Activated T-cell treated with anti-CD3 and anti-CD28 coated beads for 24 hours (primary cell): Measurements from ENCODE around the gene FBXL17.
"Not testable (repeated sequence)": the region's sequence is repeated elsewhere in the genome, so short reads cannot be mapped to it uniquely, and the experiment has no call there.

Experiments used
- DNase-seq: peaks from one replicate; pipeline ENCODE4 v3.0.0-alpha.2; 2020; ENCODE audit warnings: low read depth

FBXL17 gene

GRCh38 chr5:108381954-108382783 is at the start of gene FBXL17:
Gene FBXL17 (minus strand): TSS chr5:108382098.
- peak; percentile 85 for DNase-seq

DNA sequence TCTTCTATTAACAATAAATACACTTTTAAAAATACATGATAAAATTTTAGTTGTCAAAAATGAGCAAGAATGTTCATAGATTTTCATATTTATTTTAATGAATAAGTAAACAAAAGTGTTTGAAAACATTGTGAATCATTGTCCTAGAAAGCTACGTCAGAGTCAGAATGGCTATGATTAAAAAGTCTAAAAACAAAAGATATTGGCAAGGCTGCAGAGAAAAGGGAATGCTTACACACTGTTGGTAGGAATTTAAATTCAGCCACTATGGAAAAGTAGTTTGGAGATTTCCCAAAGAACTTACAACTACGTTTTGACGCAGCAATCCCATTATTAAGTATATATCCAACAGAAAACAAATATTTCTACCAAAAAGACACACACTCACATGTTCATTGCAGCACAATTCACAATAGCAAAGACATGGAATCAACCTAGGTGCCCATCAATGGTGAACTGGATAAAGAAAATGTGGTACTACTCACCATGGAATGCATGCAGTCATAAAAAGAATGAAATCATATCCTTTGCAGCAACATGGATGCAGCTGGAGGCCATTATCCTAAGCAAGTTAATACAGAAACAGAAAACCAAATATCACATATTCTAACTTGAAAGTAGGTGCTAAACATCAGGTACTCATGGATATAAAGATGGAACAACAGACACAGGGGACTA is 49.2 kb upstream of the FBXL17 start:
- DNase-seq, result no peak

GRCh38 chr5:108421713-108422112 is 39.8 kb upstream of the FBXL17 start:
- no peak for DNase-seq

DNA sequence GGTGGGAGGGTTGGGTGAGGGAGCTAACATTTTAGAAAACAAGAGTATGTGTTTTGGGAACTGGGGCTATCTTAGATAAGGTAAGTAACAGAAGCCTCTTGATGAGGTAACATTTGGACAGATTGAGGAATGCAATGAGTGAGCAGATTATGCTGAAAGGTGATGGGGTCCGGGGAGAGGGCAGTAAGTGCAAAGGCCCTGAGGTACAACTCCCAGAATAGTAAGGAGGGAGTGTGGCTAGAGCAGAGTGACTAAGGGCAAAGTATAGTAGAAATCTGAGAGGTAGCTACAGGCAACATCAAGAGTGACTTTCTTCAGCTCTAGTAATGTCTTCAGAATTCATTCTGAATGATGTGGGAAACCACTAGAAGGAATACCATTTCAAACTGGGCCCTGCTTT is 38.9 kb upstream of the FBXL17 start:
- DNase-seq, result no peak

DNA sequence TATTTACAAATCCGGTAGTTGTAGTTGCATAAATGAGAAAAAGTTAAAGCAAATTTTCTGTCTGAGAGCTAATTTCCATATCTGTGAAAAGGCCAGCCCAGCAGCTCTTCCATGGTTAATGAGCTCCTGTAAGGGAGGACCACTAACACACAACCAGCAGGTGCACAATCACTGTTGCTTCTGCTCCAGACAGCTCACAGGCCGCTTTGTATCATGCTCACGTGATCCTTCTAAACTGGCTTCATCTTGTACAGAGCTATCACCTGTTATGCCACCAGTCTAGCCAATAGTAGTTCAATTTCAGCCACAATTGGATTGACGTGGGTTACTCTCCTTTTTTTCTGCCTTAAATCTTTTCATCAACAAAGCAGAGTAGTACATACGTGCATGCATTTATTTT is 38.3 kb upstream of the FBXL17 start:
- no peak for DNase-seq

DNA sequence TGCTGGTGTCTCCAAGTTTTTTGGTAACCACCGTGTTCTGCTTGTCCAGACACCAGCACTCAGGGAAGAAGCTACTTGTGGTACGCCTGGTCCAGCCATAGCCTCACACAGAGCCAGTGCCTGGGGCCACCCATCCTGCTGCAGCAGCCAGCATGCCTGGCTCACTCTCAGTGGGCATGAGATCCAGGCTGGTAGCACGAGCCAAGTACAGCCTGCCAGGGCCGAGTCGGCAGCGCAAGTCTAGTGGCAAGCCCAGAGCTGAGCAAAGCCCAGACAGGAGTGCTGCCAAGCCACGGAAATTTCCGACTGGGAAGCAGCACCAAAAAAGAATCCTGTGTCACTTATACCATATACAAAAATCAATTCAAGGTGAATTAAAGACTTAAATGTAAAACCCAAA is 36.3 kb upstream of the FBXL17 start:
- DNase-seq, result no peak

DNA sequence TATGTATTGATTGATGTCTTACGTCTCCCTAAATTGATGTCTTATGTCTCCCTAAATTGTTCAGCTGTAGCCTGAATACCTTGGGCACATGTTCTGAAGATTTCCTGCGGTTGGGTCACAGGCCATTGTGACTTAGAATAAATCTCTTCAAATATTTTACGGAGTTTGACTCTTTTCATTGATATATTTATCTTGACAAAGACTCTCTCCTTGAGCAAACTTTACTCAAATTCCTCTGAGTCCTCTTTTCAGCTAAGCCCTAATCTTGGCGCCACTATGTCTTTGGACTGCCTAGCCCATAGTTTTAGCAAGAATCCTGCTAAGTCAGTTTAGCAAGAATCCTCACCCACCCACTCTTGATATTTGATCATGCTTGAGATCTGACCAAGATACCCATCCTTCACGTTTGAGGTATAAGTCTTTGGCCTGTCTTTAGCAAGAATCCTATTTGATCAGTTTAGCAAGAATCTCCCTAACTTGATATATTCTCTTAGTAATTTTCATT is 35.3 kb upstream of the FBXL17 start:
- no peak for DNase-seq

- DNase-seq, result no peak
These were observed 33.8 kb upstream of the FBXL17 start for GRCh38 chr5:108415726-108416125.

GRCh38 chr5:108409786-108410185 is 27.9 kb upstream of the FBXL17 start:
- no peak for DNase-seq

- DNase-seq, result not testable (repeated sequence)
These were observed 23.3 kb upstream of the FBXL17 start for GRCh38 chr5:108405201-108405600.

GRCh38 chr5:108398964-108399363 is 17.1 kb upstream of the FBXL17 start:
- no peak for DNase-seq

GRCh38 chr5:108396837-108397236 is 14.9 kb upstream of the FBXL17 start:
- DNase-seq, result not testable (repeated sequence)

DNA sequence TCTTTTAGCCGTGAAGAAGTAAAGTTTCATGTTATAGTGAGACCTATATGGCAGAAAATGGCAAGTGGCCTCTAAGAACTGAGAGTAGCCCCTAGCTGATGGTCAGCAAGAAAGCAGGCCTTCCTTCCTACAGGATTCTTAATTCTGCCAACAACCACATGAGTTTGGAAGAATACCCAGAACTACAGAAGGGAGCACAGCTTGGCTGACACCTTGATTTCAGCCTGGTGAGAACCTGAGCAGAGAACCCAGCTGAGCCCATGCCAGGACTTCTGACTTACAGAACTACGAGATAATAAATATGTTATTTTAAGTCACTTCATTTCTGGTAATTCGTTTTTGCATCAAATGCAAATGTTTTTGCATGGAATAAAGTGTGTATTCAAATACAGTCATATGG is 5.9 kb upstream of the FBXL17 start:
- no peak for DNase-seq

GRCh38 chr5:108386345-108387061 is 4.6 kb upstream of the FBXL17 start:
- DNase-seq, result no peak

DNA sequence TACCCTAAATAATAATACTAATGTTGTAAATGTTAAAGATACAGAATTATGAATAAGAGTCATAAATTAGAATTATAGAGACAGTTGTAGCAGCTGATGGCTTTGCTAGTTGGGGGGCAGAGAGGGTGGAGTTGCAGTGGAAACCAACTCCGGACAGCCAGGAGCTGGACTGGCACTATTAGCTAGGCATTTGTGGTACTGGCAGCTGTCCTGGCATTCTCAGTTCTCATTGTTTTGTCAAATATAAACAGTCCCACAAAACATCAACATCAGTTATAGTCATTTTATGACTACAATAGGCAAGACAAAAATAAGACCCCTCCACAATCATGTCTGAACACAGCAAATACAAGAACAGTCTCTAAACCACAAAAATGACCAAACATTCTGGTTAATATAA is 2.8 kb upstream of the FBXL17 start:
- no peak for DNase-seq

GRCh38 chr5:108382784-108383330 is 959 bp upstream of the FBXL17 start:
- no peak for DNase-seq

GRCh38 chr5:108381350-108381953 is 446 bp downstream of the FBXL17 start:
- peak; percentile 72 for DNase-seq

- DNase-seq, result peak; percentile 32
These were observed 1.2 kb downstream of the FBXL17 start for GRCh38 chr5:108380531-108381349.

- no peak for DNase-seq
These were observed 2.0 kb downstream of the FBXL17 start for GRCh38 chr5:108379722-108380530.

DNA sequence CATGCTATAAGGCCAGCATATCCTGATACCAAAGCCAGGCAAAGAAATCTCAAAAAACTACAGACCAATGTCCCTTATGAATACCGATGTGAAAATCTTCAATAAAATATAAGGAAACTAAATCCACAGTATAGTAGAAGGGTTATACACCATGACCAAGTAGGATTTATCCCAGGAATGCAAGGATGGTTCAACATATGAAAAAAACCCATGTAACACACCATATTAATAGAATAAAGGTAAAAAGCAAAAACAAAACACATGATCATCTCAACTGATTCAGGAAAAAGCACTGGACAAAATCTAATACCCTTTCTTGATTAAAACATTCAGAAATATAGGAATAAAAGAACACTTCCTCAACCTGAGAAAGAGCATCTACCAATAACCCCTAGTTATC is 6.1 kb downstream of the FBXL17 start:
- DNase-seq, result no peak
